A172 (cell line): ENCODE results near the gene SLC22A15. TPM values are rescaled to one million over a fixed set of nuclear protein-coding genes. Genes with fewer than 3 reads are reported as not detected.
"Not testable (repeated sequence)": the region's sequence is repeated elsewhere in the genome, so short reads cannot be mapped to it uniquely, and the experiment has no call there.

ENCODE experiments used
- DNase-seq: peaks from one replicate; pipeline ENCODE4 v3.0.0-alpha.2; 2015; ENCODE audit warnings: low spot score
- total RNA-seq: library from RNA; depleted of rRNA; stranded (reverse); fragments of >200 nt; shearing (Covaris generic); gene quantifications from 2 replicates; pipeline ENCODE4 v1.2.3, GENCODE V29; 2014

Gene SLC22A15
- total RNA-seq, 1 experiment from 2014 or later: 4.3 TPM

- peak; percentile 41 for DNase-seq
Measured at GRCh38 chr1:115980998-115981993, 5.0 kb downstream of the SLC22A15 start.

GRCh38 chr1:115982400-115982799 lies 6.1 kb downstream of the SLC22A15 start:
- no peak for DNase-seq

DNA sequence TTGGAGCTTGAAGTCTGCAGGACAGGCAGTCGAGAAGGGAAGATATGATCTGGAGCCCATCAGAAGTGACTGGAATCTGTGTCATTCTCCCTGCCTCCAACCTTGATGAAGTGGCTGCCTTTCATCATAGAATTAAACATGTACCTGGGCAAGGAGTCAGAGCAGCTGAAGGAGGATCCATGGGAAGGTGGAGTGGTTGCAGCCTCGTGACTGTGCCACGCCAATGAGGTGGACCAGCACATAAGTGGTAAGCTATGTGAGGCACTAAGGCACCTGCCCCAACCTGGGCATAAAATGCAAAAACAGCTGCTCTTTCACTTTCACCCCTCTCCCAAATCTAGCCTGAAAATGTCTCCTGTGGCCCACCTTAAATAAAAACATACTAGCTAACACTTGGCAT lies 7.3 kb downstream of the SLC22A15 start:
- no peak for DNase-seq

DNA sequence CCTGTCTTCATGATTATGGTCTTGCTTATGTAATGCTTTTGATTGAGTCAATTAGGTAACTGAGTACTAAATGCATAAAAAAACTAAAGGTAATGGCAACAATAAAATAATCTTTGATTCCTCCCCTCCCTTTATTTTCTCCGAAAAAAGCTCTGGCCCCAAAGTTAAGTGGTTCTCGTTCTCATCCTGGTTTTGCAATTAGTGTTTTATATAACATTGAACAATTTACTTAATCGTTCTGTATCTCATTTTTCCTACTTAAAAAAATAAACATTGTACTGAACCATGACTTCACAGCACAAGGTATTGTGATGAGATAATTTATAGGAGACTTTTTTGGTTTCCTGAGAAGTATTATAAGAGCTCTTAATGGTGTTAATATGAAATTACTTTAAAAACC lies 11.3 kb downstream of the SLC22A15 start:
- DNase-seq: no peak

- no peak for DNase-seq
Measured at GRCh38 chr1:115988953-115989352, 12.6 kb downstream of the SLC22A15 start.

DNA sequence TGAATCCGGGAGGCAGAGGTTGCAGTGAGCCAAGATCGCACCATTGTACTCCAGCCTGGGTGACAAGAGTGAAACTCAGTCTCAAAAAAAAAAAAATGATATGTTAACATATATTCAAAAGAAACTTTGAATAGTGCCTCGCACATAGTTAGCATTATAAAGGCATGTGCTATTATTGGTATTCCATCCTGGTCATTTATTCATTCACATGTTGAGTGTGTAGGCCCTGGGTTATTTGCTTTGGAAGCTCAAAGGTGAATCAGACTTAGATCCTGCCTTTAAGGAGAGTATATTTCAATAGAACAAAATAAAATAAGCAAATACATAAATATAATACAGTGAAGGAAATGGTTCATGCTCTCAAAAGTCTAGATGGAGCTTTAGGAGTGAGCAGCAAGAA lies 13.4 kb downstream of the SLC22A15 start:
- DNase-seq: no peak

GRCh38 chr1:115991909-115992308 lies 15.6 kb downstream of the SLC22A15 start:
- no peak for DNase-seq

- not testable (repeated sequence) for DNase-seq
Measured at GRCh38 chr1:115997921-115998320, 21.6 kb downstream of the SLC22A15 start.

- no peak for DNase-seq
Measured at GRCh38 chr1:116001739-116002487, 25.6 kb downstream of the SLC22A15 start.

- DNase-seq: no peak
Measured at GRCh38 chr1:116002781-116003420, 26.6 kb downstream of the SLC22A15 start.

GRCh38 chr1:116003823-116004222 lies 27.5 kb downstream of the SLC22A15 start:
- no peak for DNase-seq

- DNase-seq: no peak
Measured at GRCh38 chr1:116006486-116006964, 30.2 kb downstream of the SLC22A15 start.

- DNase-seq: no peak
Measured at GRCh38 chr1:116008656-116009390, 32.5 kb downstream of the SLC22A15 start.

- DNase-seq: no peak
Measured at GRCh38 chr1:116012716-116013115, 36.4 kb downstream of the SLC22A15 start.

DNA sequence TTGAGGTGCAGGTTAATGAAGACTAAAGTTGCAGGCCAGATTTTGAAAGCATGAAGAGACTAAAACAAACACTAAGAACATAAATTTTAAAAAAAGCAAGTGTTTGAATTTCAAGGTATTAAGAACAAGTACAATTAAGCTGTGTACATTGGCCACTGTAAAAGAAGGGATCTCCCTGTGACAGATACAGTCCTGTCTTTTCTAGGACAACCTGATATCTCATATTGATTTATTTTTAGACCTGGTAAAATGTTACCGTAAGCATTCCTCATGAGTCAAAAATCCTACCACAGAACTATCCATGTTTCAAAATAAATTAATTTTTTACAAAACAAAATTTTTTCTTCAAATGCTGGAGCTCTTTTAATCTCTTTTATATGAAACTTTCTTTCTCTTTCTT lies 39.4 kb downstream of the SLC22A15 start:
- no peak for DNase-seq

- DNase-seq: no peak
Measured at GRCh38 chr1:116018007-116018406, 41.7 kb downstream of the SLC22A15 start.

DNA sequence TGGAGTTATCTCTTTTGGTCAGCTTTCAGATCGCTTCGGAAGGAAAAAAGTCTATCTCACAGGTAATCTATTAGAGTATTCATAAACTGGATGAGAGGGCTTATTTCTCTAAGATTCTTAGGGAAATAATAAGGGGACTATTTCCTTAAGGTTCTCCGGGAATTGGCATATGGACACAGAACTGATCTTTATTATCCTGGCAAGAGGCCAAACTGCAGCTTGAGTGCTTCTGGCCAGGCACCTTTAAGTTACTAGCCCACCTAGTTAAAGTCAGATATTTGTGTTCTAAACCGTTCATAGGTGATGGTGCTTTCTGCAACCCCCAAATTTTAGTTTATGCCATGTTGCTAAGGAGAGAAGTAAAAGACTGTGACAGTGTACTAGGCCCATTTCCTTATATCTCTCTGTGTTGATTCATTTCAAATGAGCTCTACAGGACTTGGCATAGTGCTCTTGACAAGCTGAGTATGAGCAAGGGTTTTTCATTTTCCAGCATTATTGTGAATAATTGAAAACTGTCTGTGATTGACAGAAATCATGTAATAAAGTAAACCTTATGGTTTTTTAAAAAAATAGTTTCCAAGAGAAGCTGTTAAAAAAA lies 43.4 kb downstream of the SLC22A15 start:
- no peak for DNase-seq

DNA sequence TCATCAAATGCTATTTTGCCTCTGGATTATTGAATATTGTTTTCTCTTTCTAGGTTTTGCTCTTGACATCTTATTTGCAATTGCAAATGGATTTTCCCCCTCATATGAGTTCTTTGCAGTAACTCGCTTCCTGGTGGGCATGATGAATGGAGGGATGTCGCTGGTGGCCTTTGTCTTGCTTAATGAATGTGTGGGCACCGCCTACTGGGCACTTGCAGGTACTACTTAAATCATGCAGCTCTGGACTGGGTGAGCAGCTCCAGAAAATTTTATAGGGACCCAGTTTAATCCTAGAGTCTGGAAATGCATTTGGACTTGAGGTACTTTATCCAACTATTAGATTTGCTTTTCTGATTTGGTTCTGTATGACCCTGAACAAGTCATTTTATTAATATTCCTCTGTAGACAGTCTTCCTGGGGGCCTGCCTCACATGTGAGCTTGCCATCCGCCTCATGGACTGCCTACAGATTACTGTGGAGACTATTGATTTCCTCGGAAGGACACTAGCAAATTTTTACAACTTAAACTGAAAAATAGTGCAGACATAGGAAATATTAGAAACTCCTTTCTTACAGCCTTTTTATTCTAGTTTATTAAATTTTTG lies 44.5 kb downstream of the SLC22A15 start:
- DNase-seq: peak; percentile 59

GRCh38 chr1:116024626-116025025 lies 48.3 kb downstream of the SLC22A15 start:
- DNase-seq: no peak

- no peak for DNase-seq
Measured at GRCh38 chr1:116026631-116027030, 50.3 kb downstream of the SLC22A15 start.
